ENCODE measurements around the gene NXPH3.

NXPH3 gene

DNA sequence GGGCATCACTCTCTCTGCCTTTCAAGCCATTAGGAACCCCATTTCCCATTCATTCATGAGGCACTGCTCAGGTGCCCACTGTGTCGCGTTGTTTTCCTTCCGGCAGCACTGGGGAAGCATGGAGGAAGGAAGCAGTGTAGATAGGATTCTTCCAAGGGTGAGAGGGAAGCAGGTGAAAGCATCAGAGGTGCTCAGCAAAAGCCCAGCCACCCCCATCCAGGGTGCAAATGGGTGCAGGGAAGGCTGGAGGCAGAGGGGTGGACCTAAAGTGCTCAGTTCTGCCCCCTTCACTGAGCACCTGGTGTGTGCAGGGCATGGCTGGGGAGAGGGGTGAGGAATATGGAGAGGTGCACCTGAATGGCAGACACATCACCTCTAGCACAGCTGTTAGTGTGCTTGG is 3.4 kb upstream of the NXPH3 start:
- H3K9ac ChIP-seq (ENCODE audit: low read length) = no peak overlapping the region
- peaks cover 19% of the 10 kb centered on the region for H3F3A ChIP-seq (ENCODE audit: insufficient read depth, low read length)
- no peak overlapping the region for H3K4me3 ChIP-seq (ENCODE audit: low read length)
- no peak overlapping the region for H3K27ac ChIP-seq (ENCODE audit: low read length)
- no peaks in the 10 kb centered on the region for H3K9me3 ChIP-seq (replicated peaks; ENCODE audit: insufficient read depth, low read length)
- TF ChIP-seq EZH2 (optimal IDR thresholded peaks at IDR 0.05; ENCODE audit: low read depth, low read length) (no peak), EZH2phosphoT487 (IDR thresholded peaks at IDR 0.05; ENCODE audit: low read length) (no peak)
- no peaks in the 10 kb centered on the region for H3K9me2 ChIP-seq (replicated peaks; ENCODE audit: insufficient read depth, low read length)
- H4K20me1 ChIP-seq (ENCODE audit: insufficient read depth, low read length) = no peaks in the 10 kb centered on the region
- peaks cover 56% of the 10 kb centered on the region for H3K27me3 ChIP-seq (replicated peaks; ENCODE audit: insufficient read depth, low read length)
- H3K4me1 ChIP-seq (ENCODE audit: low read length) = peaks cover 16% of the 10 kb centered on the region
- H3K36me3 ChIP-seq (replicated peaks; ENCODE audit: insufficient read depth, low read length) = no peaks in the 10 kb centered on the region
- no peak for DNase-seq
- no peaks in the 10 kb centered on the region for H3K79me2 ChIP-seq (ENCODE audit: low read length)
- no peak overlapping the region for H2AFZ ChIP-seq (ENCODE audit: low read length)
- no peak overlapping the region for H3K4me2 ChIP-seq (ENCODE audit: low read depth, low read length)

DNA sequence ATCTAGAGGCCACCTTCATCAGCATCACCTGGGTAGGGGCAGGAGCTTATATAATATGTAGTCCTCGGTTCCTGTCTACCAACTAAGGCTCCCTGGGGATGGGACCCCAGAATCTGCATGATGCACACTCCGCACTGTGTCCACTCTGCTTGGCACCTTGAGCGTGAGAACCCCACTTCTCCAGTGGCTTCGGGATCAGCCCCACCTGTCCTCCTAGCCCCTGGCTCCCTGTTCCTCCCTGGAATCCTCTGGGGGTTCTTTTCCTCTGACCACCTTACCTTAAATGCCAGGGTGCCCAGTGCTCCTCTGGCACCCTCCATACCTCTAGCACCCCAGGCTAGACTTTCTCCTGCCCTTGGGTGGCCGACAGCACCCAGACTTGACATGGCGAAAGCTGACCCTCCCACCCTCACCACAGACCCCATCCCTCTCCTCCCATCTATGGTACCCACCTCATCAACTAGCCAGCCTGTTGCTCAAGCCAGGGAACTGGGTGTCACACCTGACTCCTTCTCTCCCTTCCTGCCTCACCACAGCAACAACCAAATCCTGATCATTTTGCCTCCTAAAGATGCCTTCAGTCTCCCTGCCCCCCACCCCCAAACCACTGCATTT is 2.8 kb upstream of the NXPH3 start:
- Histone ChIP-seq H4K20me1 (ENCODE audit: insufficient read depth, low read length) (no peaks in the 10 kb centered on the region), H3K27me3 (replicated peaks; ENCODE audit: insufficient read depth, low read length) (peaks cover 61% of the 10 kb centered on the region), H3K4me3 (ENCODE audit: low read length) (no peak overlapping the region), H3K4me2 (ENCODE audit: low read depth, low read length) (no peak overlapping the region), H3K79me2 (ENCODE audit: low read length) (no peaks in the 10 kb centered on the region), H3K4me1 (ENCODE audit: low read length) (peaks cover 16% of the 10 kb centered on the region), H3K9me2 (replicated peaks; ENCODE audit: insufficient read depth, low read length) (no peaks in the 10 kb centered on the region), H3K9ac (ENCODE audit: low read length) (no peak overlapping the region), H2AFZ (ENCODE audit: low read length) (no peak overlapping the region), H3K9me3 (replicated peaks; ENCODE audit: insufficient read depth, low read length) (no peaks in the 10 kb centered on the region), H3K27ac (ENCODE audit: low read length) (no peak overlapping the region), H3K36me3 (replicated peaks; ENCODE audit: insufficient read depth, low read length) (no peaks in the 10 kb centered on the region), H3F3A (ENCODE audit: insufficient read depth, low read length) (peaks cover 19% of the 10 kb centered on the region)
- DNase-seq = no peak
- TF ChIP-seq EZH2phosphoT487 (IDR thresholded peaks at IDR 0.05; ENCODE audit: low read length) = no peak
- no peak for TF ChIP-seq EZH2 (optimal IDR thresholded peaks at IDR 0.05; ENCODE audit: low read depth, low read length)
- TF ChIP-seq, protein P1, sequence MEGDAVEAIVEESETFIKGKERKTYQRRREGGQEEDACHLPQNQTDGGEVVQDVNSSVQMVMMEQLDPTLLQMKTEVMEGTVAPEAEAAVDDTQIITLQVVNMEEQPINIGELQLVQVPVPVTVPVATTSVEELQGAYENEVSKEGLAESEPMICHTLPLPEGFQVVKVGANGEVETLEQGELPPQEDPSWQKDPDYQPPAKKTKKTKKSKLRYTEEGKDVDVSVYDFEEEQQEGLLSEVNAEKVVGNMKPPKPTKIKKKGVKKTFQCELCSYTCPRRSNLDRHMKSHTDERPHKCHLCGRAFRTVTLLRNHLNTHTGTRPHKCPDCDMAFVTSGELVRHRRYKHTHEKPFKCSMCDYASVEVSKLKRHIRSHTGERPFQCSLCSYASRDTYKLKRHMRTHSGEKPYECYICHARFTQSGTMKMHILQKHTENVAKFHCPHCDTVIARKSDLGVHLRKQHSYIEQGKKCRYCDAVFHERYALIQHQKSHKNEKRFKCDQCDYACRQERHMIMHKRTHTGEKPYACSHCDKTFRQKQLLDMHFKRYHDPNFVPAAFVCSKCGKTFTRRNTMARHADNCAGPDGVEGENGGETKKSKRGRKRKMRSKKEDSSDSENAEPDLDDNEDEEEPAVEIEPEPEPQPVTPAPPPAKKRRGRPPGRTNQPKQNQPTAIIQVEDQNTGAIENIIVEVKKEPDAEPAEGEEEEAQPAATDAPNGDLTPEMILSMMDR (IDR thresholded peaks at IDR 0.05; ENCODE audit: low read length) = no peak

DNA sequence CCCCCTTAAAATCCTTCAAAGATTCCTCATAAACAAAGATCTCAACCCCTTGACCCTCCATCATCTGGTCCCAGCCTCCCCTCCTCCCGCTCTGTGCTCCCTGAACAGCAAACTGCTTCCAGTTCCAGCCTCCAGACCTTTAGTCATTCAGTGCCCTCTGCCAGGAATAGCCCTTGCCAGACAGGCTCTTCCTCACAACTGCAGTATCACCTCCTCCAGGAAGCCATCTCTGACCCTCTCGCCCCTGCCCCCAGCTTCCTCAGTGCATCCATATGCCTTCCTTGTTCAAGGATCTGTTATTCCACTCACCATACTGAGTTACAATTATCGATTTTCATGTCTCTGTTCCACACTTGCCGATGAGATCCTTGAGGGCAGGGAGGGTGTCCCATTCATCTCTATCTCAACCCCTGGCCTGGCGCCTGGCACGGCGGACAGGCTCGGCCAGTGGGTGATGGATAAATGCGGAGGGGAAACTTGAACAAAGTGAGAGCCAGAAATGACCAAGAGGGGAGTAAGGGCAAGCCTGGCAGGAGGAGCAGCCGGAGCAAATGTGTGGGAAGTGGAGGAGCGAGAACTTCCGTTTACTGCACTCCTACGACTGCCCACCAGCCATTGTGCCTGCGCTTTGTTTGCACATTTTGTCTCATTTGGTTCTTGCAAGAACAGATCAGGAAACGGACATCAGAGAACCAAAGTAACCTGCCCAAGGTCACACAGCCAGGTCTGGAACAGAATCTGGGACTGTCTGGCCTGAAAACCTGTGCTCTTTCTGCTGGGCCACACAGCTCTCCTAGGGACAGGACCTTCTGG is 2.0 kb upstream of the NXPH3 start:
- Histone ChIP-seq H3K9me3 (replicated peaks; ENCODE audit: insufficient read depth, low read length) (no peaks in the 10 kb centered on the region), H3K9ac (ENCODE audit: low read length) (no peak overlapping the region), H3K9me2 (replicated peaks; ENCODE audit: insufficient read depth, low read length) (no peaks in the 10 kb centered on the region), H4K20me1 (ENCODE audit: insufficient read depth, low read length) (no peaks in the 10 kb centered on the region), H3K27me3 (replicated peaks; ENCODE audit: insufficient read depth, low read length) (peaks cover 63% of the 10 kb centered on the region), H3K79me2 (ENCODE audit: low read length) (no peaks in the 10 kb centered on the region), H3K4me2 (ENCODE audit: low read depth, low read length) (no peak overlapping the region), H3K4me3 (ENCODE audit: low read length) (no peak overlapping the region), H3K27ac (ENCODE audit: low read length) (no peak overlapping the region), H3F3A (ENCODE audit: insufficient read depth, low read length) (peaks cover 19% of the 10 kb centered on the region), H3K4me1 (ENCODE audit: low read length) (peaks cover 16% of the 10 kb centered on the region), H3K36me3 (replicated peaks; ENCODE audit: insufficient read depth, low read length) (no peaks in the 10 kb centered on the region), H2AFZ (ENCODE audit: low read length) (no peak overlapping the region)
- no peak for TF ChIP-seq EZH2phosphoT487 (IDR thresholded peaks at IDR 0.05; ENCODE audit: low read length)
- TF ChIP-seq, protein P1 (IDR thresholded peaks at IDR 0.05; ENCODE audit: low read length) = no peak
- no peak for TF ChIP-seq EZH2 (optimal IDR thresholded peaks at IDR 0.05; ENCODE audit: low read depth, low read length)
- no peak for DNase-seq
